Measurements from ENCODE around the gene HIVEP3.

The HIVEP3 gene

DNA sequence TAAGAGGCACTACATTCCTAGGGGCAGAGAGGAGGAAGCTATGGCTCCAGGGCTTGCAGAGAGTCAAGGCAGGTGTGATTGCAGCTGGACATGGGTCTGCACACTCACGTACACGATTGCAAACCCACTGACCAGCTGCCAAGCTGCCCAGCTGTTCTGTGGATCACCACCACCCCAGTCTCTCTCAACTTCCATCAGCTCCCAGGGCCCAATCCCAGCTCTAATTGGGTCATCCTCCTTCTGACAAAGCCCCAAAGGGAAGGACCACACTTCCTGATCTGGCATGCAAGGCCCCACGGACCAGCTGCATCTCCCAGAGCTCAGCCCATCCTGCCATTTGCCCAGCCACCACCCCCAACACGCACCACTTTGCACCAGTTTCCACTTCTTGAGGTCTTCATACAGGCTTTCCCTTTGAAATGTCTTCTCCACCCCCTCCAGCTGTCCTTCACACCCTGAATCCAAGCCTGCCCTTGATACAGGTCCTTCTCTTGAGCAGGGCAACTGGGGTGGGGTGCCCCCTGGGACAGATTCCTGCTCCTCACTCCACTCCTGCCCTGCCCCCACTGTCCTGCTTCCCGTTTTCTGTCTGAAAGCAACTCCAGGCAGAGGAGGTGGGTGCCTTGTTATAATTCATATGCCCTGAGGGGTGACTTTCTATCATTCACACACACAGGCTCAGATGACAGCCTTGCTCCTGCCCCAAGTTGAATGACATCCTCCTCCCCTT lies 254.9 kb downstream of the HIVEP3 start:
- DNase-seq (ENCODE audit: extremely low spot score, insufficient read length, low read depth) (no peak), FAIRE-seq (peak; percentile 21)

DNA sequence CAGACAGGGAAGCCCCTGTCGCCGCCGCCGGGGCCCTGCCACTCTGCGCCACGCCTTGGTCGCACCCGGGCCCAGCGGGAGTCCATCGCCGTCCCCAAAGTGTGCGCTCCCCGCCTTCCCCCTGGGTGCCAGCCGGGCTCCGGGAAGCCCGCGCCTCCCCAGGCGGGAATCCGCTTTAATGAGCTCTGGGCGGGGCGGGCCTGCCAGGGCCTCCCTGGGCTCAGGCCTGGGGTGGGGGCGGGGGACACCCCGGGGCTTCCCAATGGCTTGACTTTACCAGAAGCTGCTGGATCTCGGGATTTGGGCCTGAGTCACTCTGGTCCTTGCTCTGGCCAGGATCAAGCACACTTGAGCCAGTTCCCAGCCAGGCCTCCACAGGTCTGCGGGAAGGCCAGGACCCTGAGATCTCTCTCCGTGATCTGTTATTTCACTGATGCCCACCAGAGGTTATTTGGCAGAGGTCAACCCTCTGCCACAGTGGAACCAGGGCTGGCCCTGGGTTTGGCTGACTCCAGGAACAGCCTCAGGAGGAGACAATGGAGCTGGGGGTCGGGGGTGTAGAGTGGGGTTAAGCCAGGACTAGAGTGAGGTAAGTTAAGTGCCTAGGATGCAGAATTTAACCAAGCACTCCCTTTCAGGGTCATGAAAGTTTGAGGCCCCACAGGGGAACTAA lies 255.8 kb downstream of the HIVEP3 start:
- FAIRE-seq (no peak), DNase-seq (ENCODE audit: extremely low spot score, insufficient read length, low read depth) (no peak)

- DNase-seq (ENCODE audit: extremely low spot score, insufficient read length, low read depth) (peak; percentile 70), FAIRE-seq (no peak)
These were observed 256.5 kb downstream of the HIVEP3 start for GRCh38 chr1:41662061-41662764.

DNA sequence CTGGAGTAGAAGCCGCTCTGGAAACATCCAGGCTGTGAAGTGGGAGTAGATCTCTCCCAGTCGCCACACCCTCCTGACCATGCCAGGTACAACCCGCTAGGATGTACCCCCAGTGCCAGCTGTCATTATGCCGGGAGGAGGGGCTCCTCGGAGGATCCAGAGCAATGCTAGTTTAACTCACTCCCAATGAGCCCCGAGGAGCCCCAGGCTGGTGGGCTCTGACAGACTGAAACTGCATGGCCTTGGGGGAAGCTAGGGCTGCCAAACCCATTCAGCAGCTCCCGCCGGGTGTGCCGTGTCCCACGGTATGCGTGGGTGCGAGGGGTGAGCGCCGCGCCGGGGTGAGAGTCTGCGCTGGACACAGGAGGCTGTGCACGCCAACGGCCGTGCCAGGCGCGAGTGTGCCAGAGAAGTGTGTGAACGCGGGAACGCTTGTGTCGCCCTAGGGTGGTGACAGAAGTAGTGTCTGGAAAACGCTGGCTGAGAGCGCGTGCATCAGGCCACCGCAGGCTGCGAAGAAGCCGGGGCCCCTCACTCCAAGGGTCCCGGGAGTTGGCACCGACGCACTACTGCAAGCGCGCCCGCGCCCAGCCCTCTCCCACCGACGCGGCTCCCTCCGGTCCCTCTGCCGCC lies 257.2 kb downstream of the HIVEP3 start:
- no peak for FAIRE-seq
- no peak for DNase-seq (ENCODE audit: extremely low spot score, insufficient read length, low read depth)

DNA sequence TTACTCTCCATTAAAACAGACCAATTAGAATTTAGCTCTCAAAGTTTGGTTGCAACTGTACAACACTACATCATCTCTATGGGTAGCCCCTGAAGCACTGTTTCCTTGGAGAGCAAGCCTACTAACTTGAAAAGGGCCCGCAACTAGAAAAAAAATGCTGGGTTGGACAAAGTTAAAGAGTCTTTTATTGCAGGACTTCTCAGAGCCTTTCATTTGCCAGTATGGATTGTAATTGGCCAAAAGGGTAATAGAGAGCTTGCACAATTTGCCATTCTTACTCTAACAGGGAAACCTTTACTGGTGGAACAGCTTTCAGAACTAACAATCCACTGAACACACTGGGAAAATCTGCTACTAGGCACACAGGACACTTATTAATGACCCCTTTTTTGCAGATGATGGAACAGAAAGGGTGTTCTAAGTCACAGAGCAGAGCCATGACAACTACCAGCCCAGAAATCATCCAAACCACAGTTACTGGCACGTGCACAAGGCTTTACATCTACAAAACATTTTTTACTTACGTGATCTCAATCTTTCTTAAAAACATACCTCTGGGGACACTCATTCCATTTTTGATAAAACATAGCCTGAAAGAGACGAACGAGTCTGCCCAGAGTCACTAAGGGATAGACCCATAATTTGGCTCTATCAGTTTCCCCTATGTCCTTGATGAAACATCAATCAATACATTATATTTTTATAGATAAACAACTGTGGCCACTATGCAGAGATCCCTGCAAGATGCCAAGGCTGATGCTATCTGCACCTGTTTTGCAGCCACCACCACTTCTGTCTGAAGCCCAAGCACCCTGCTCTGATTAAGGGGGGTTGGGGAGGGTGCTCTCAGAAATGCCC lies 257.9 kb downstream of the HIVEP3 start:
- no peak for DNase-seq (ENCODE audit: extremely low spot score, insufficient read length, low read depth)
- FAIRE-seq = peak; percentile 21

DNA sequence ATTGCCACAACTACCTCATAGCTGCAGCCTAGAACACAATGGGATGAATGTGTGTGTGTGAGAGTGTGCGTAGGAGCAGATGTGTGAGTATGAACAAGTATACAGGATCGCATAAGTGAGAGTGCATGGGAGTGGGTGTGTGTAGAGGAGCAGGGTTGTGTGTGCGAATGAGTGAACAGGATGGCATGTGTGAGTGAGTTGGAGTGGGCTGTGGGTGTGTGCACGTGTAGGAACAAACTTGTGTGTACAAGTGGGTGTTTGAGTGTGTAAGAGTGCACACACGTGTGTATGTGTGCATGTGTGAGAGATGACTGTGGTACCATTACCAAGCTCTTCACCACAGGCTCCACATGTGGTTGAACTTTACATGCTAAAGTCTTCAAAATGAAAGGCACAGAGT lies 258.8 kb downstream of the HIVEP3 start:
- peak; percentile 48 for FAIRE-seq
- no peak for DNase-seq (ENCODE audit: extremely low spot score, insufficient read length, low read depth)

DNA sequence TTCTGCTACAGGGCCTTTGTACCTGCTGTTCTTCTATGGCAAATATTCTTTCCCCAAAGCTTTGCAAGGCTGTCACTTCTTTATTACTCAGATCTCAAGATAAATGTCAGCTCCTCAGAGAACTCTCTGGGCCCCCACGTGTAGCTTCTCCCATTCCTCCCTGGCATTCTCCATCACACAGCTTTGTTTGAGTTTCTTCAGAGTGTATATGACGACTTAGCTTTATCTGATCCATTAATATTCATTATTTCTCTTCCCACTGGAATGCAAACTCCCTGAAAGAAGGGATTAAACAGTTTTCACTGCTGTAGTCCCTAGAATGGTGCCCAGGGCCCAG lies 259.6 kb downstream of the HIVEP3 start:
- no peak for FAIRE-seq
- no peak for DNase-seq (ENCODE audit: extremely low spot score, insufficient read length, low read depth)

DNA sequence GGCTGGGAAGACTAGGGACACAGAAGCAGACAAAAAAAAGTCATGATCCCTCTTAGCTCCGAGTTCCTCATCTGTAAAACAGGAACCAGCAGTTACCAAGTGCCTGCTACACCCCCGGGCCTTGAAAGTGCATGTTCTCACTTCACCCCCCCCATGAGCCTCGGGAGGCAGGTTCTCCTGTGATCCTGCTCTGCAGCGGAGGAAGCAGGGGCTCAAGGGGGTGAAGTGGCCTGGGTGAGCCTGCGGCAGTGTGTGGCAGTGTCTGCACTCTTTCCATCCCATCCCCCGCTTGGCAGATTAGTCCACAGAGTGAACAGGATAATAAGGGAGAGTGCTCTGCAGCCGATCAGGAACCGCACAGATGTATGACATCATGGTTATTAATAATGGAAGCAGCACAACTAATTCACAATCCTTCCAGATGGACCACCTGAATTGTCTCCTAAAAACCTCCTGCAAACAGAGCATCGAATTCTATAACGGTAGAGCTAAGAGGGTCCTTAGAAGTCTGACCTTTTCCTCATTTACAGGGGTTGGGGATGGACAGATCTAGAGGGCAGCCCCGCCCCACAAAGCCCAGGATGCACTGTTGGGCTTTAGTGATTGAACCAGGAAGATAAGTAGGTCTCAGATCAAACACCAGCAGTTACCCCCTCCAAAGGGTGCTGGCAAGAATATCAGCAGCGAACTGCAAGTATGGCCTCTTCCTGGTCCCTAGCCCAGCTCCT lies 260.1 kb downstream of the HIVEP3 start:
- FAIRE-seq = no peak
- DNase-seq (ENCODE audit: extremely low spot score, insufficient read length, low read depth) = no peak

GRCh38 chr1:41657679-41658295 lies 260.9 kb downstream of the HIVEP3 start:
- FAIRE-seq = no peak

GRCh38 chr1:41656825-41657500 lies 261.8 kb downstream of the HIVEP3 start:
- FAIRE-seq (no peak), DNase-seq (ENCODE audit: extremely low spot score, insufficient read length, low read depth) (no peak)

More at GRCh38 chr1:41657679-41658295, 260.9 kb downstream of the HIVEP3 start:
- DNase-seq (ENCODE audit: extremely low spot score, insufficient read length, low read depth) = no peak

DNA sequence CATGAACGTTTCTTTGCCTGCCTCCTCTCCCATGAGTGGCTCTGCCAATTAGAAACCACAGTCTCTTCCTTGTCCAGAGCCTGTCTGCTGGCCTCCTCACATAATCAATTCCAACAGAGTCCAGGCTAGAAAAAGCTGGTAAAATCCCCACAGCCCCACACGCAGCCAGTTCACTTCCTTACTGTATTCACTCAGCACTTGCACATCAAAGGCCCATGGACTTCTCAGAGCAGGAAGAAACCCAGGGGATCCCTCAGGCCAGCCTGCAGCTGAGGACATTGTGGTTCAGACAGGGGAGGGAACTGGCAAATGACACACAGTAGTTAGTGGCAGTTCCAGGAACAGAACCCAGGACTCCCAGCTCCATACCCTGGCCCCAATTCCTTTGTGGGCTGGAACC lies 262.7 kb downstream of the HIVEP3 start:
- DNase-seq (ENCODE audit: extremely low spot score, insufficient read length, low read depth) = no peak
- FAIRE-seq = no peak

DNA sequence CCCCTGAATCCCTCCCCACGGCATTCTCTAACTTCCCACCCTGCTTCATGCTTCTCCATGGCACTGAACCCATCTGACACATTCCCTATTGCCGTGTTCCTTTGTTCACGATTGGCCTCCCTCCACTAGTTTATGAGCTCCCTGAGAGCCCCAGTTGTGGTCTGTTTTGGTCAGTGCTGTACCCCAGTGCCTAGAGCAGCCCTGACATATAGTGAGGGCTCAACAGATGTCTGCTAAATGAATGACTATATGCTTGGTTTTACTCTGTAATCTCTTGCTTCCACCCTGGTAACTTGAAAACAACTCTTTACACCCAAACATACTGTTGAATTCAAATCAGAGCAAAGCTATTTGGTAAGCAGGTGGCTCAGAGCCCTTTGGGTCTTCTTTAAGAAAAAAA lies 263.1 kb downstream of the HIVEP3 start:
- DNase-seq (ENCODE audit: extremely low spot score, insufficient read length, low read depth) = no peak

GRCh38 chr1:41653574-41653973 lies 265.1 kb downstream of the HIVEP3 start:
- DNase-seq (ENCODE audit: extremely low spot score, insufficient read length, low read depth) (no peak), FAIRE-seq (no peak)

More for the DNA sequence above, 263.1 kb downstream of the HIVEP3 start:
- no peak for FAIRE-seq

- FAIRE-seq (peak; percentile 33), DNase-seq (ENCODE audit: extremely low spot score, insufficient read length, low read depth) (no peak)
These were observed 266.1 kb downstream of the HIVEP3 start for GRCh38 chr1:41652384-41653265.

DNA sequence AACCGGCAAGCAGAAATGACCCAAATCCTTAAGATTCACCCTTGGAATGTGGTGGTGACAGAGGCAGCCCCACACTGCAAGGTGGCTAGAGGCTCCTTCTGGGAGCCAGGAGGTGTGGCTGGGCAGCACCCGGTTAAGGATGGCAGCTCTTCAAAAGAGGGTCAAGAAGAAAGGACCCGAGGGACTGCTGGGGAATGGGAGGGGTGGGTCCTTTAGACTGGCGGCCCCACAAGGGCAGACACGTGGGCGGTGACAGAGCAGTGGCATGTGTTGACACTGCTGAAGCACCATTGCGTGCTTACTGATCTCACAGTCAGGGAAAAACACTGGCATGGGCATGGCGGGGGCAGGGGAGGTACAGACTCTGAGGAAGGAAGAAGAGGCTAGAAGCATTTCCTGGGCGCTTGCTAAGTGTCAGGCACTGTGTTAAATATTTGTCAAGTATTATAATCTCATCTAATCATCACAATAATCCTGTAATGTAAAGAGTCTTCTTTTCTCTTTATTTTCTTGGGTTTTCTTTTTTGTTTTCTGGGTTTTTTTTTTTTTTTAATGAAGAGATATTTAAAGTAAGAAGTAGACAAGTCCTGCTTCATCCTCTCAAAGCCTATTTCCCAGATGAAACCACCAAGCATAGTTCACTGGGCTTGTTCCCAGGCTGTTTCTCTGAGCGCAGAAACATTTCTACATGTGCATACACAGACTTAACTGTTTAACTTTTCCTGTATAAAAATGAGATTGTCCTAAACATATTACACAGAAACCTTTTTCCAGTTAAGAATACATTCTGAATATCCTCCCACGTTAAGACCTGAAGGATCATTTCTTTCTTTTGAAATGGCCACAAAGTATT lies 268.5 kb downstream of the HIVEP3 start:
- no peak for DNase-seq (ENCODE audit: extremely low spot score, insufficient read length, low read depth)
- FAIRE-seq = no peak

DNA sequence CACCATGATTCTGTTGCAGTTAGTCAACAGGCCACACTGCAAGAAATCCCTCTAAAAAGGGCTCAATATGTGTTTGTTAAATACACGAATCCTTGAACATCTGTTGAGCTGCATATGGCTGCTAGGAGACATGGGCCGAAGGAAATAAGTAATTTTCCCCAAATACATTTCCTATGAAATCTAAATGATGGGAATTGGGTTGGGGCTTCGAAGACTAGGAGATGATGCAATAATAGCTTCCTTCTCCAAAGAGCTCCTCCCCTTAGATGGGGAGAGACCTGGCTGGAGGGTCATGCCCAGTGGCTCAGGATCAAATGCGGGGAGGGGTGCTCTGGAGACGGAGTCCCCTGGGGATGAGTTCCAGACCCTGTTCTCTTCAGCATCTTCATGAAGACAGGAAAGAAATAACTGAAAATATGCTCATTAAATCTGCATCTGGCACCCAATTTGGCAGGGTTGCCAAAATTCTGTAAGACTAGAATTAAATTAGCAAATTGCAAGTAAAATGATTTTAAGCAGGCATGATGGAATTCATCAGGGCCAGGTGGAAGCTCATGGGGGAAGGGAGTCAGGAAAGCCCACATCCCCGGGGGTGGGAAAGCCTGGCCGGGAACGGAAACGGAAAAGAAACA lies 269.2 kb downstream of the HIVEP3 start:
- no peak for DNase-seq (ENCODE audit: extremely low spot score, insufficient read length, low read depth)
- FAIRE-seq = no peak

Data from GM18507 (cell line).